ENCODE results near the gene CELA2A. TPM values are rescaled to one million over a fixed set of nuclear protein-coding genes. Genes with fewer than 3 reads are reported as not detected.
"Not testable (repeated sequence)": the region's sequence is repeated elsewhere in the genome, so short reads cannot be mapped to it uniquely, and the experiment has no call there.

The CELA2A gene
- total and polyA plus RNA-seq, 8 donors, result 0.34 to 0.53 (median 0.49) TPM; not detected in 5

DNA sequence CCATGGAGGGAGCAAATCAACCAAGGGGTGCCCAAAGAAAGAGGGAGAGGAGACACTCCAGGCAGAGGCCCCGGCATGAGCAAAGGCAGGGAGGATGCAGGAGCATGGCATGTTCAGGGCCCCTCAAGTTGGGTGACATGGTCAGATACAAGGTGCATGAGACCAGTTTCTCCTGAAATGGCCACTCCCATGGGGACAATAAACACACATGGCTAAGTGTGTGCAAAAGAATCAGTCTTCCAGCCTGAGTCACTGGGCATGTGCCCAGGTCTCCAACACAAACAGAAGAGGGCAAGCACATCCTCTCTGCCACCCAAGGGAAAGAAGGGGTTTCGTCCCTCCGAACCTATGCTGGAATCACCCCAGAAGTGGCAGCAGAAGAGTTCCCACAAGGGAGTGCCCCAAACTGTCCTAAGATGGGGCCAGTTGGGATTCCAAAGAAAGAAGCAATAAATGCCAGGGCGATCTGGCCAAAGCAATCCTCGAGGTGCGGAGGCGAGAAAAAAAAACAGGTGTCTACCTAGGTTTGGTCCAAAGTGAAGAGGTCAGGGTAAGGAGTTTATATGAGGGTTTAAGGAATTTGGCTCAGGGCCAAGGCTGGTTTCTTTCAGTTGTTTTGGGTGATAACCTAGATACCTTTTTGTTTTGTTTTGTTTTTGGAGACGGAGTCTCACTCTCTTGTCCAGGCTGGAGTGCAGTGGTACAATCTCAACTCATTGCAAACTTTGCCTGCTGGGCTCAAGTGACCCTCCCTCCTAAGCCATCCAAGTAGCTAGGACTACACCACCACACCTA, 54.3 kb downstream of the CELA2A start:
- Histone ChIP-seq H3K4me1 (peaks cover 0 to 13% of the 10 kb centered on the region in 2 donors), H3K4me3 (no peak overlapping the region), H3K27me3 (no peaks in the 10 kb centered on the region), H3K27ac (no peak overlapping the region), H3K36me3 (peaks cover 0 to 29% of the 10 kb centered on the region in 2 donors), H3K9me3 (no peaks in the 10 kb centered on the region)
- ATAC-seq (no peak), DNase-seq (no peak)
- intact Hi-C loops (cut with DNase I), result no loop called here
- TF ChIP-seq, protein P1, sequence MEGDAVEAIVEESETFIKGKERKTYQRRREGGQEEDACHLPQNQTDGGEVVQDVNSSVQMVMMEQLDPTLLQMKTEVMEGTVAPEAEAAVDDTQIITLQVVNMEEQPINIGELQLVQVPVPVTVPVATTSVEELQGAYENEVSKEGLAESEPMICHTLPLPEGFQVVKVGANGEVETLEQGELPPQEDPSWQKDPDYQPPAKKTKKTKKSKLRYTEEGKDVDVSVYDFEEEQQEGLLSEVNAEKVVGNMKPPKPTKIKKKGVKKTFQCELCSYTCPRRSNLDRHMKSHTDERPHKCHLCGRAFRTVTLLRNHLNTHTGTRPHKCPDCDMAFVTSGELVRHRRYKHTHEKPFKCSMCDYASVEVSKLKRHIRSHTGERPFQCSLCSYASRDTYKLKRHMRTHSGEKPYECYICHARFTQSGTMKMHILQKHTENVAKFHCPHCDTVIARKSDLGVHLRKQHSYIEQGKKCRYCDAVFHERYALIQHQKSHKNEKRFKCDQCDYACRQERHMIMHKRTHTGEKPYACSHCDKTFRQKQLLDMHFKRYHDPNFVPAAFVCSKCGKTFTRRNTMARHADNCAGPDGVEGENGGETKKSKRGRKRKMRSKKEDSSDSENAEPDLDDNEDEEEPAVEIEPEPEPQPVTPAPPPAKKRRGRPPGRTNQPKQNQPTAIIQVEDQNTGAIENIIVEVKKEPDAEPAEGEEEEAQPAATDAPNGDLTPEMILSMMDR (IDR thresholded peaks at IDR 0.05), result no peak

DNA sequence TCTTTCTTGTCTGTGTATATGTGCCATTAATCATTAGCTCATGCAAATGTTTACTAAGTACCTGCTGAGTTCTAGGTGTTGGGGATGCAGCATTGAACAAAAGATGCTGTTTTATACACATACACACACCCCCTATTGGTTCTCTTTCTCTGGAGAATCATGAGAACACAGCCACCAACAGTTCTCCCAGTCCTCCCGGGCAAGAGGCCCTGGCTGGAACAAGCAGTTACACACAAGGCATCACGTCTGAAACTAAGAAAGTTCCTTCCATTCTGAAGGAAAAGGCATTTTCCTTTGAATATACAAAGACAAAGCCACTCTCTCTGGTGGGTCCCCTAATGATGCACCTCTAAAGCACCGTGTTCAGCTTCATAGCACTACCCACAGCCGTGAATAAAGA, 56.7 kb downstream of the CELA2A start:
- Histone ChIP-seq H3K4me1 (peaks cover 0 to 15% of the 10 kb centered on the region in 2 donors), H3K27me3 (no peaks in the 10 kb centered on the region), H3K4me3 (no peak overlapping the region), H3K36me3 (peaks cover 0 to 23% of the 10 kb centered on the region in 2 donors), H3K9me3 (no peaks in the 10 kb centered on the region), H3K27ac (no peak overlapping the region)
- intact Hi-C loops (cut with DNase I), result no loop called here
- TF ChIP-seq, protein P1 (IDR thresholded peaks at IDR 0.05), result no peak
- DNase-seq (no peak), ATAC-seq (no peak)

DNA sequence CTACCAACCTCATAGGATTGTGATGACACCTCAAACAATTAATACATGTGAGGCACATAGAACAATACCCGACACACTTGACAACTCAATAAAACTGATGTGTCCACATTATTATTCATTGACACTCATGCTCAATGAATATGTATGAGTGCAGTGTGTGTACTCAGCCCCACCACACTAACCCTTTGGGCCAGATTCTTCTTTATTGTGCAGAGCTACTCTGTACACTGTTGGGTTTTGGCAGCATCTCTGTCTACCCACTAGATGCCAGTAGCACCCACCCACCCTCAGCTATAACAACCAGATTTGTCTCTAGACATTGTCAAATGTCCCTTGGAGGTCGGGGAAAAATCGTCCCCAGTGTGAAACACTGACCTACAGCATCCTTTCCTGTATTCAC, 57.4 kb downstream of the CELA2A start:
- peaks cover 0 to 15% of the 10 kb centered on the region in 2 donors for H3K4me1 ChIP-seq
- no peak overlapping the region for H3K4me3 ChIP-seq
- H3K9me3 ChIP-seq, result no peaks in the 10 kb centered on the region
- TF ChIP-seq, protein P1 (IDR thresholded peaks at IDR 0.05), result no peak
- H3K36me3 ChIP-seq, result peaks cover 0 to 21% of the 10 kb centered on the region in 2 donors
- intact Hi-C loops (cut with DNase I), result no loop called here
- ATAC-seq, result no peak
- H3K27ac ChIP-seq, result no peak overlapping the region
- DNase-seq, result no peak
- H3K27me3 ChIP-seq, result no peaks in the 10 kb centered on the region

DNA sequence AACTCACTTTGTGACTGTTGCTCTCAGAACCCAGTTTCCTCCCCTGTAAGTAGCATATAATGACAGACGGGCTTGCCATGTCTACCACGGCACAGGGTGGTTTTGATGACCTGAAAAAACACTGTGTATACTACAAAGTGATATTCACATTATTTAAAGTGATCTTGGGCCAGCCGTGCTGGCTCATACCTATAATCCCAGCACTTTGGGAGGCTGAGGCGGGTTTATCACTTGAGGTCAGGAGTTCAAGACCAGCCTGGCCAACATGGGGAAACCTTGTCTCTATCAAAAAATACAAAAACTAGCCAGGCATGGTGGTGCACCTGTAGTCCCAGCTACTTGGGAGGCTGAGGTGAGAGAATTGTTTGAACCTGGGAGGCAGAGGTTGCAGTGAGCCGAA, 58.0 kb downstream of the CELA2A start:
- H3K36me3 ChIP-seq, result peaks cover 0 to 20% of the 10 kb centered on the region in 2 donors
- H3K27ac ChIP-seq; DNase-seq; H3K9me3 ChIP-seq; intact Hi-C loops (cut with DNase I); H3K4me3 ChIP-seq; H3K27me3 ChIP-seq; ATAC-seq: not testable (repeated sequence)
- H3K4me1 ChIP-seq, result peaks cover 0 to 15% of the 10 kb centered on the region in 2 donors

DNA sequence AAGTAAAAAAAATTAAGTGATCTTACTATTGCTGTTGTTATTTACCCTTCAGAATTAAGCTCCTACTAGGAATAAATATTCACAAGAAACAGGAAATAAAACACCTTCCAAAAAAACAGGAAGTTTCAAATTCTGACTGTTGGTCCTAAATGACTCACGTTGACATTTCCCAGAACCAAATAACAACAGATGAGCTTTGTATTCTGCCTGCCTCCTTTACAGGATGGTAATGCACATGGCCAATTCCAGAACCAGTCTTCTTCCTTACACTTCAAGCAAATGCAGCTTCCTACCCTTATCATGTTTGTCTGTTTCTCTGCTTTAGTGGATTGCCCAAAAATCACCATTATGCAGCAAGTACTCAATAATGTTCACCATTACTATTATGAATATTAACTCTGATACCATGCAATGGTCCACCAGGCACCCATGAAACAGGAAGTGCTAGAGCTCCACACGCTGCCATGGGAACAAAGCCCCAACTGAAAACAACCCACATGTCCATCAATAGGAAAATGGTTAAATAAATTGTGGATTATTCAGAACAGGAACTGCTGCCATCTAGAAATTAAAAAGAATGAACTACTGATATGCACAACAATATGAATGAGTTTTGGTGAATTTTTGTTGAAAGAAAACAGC, 58.6 kb downstream of the CELA2A start:
- H3K36me3 ChIP-seq, result peaks cover 0 to 20% of the 10 kb centered on the region in 2 donors
- peak overlapping the region in 1 of 2 donors; percentile 58 for H3K27ac ChIP-seq
- H3K4me1 ChIP-seq, result peaks cover 0 to 15% of the 10 kb centered on the region in 2 donors
- DNase-seq (no peak), ATAC-seq (no peak)
- no peaks in the 10 kb centered on the region for H3K9me3 ChIP-seq
- H3K27me3 ChIP-seq, result no peaks in the 10 kb centered on the region
- TF ChIP-seq, protein P1 (IDR thresholded peaks at IDR 0.05), result no peak
- intact Hi-C loops (cut with DNase I), result no loop called here
- H3K4me3 ChIP-seq, result no peak overlapping the region

Measured in left lung (tissue), 10 donors.